Measurements from ENCODE around the gene BBX. TPM values are rescaled to one million over a fixed set of nuclear protein-coding genes. Genes with fewer than 3 reads are reported as not detected.

The BBX gene
- total RNA-seq, 4 donors from 2014 or later, result 54.3 to 104 (median 88.1) TPM

DNA sequence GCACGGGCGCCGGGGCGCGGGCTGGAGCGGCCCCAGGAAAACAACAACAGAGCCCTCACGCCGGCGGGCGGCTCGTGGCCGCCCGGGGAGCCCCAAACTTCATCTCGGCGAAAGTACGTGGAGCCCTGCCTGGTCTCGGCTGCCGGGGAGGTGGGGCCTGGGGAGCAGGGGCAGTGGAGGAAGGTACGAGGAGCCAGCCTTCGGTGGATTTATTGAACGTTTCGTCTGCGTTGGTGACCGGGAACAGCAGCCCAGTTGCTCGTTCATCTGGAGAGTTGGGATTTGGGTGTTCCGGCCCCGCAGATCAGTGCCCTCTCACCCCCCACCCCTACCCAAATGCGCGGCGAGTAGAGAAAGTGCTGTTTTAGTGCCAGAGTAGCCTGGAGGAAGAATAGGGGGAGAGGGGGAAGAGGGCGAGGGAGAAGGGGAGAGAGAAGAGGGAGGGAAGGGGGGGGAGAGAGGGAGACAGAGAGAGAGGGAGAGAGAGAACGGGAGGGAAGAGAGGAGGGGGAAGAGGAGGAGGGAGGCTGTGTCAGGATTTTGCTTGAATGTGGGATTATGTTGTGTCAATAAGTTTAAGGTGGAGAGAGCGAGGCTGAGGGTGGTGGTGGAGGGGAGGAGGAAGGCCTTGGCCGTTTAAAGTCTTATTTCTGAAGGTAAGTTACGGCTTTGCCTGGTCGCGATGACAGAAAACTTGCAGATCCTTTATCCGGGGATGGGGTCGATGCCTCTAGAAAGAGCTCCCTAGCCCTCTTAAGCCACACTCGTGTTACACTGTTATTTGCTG lies 970 bp downstream of the BBX start:
- H3K27ac ChIP-seq, result peak overlapping the region; percentile 88 to 98 (median 96)
- TF ChIP-seq, protein P1, sequence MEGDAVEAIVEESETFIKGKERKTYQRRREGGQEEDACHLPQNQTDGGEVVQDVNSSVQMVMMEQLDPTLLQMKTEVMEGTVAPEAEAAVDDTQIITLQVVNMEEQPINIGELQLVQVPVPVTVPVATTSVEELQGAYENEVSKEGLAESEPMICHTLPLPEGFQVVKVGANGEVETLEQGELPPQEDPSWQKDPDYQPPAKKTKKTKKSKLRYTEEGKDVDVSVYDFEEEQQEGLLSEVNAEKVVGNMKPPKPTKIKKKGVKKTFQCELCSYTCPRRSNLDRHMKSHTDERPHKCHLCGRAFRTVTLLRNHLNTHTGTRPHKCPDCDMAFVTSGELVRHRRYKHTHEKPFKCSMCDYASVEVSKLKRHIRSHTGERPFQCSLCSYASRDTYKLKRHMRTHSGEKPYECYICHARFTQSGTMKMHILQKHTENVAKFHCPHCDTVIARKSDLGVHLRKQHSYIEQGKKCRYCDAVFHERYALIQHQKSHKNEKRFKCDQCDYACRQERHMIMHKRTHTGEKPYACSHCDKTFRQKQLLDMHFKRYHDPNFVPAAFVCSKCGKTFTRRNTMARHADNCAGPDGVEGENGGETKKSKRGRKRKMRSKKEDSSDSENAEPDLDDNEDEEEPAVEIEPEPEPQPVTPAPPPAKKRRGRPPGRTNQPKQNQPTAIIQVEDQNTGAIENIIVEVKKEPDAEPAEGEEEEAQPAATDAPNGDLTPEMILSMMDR (IDR thresholded peaks at IDR 0.05), result no peak
- TF ChIP-seq EP300 (IDR thresholded peaks at IDR 0.05), result no peak
- no peak for TF ChIP-seq POLR2A (IDR thresholded peaks at IDR 0.05)
- WGBS, 2 donors, result 0% methylated on average over 18 to 27 of the region's 40 CpGs
- peak overlapping the region; percentile 66 to 91 (median 78) for H3K4me3 ChIP-seq
- H3K9me3 ChIP-seq, result no peaks in the 10 kb centered on the region
- DNase-seq (ENCODE audit: low spot score in 2 of 2), result peak; percentile 19 to 45
- H3K4me1 ChIP-seq, result peaks cover 0 to 11% (median 8%) of the 10 kb centered on the region in 4 donors
- no peaks in the 10 kb centered on the region for H3K27me3 ChIP-seq
- no peaks in the 10 kb centered on the region for H3K36me3 ChIP-seq

GRCh38 chr3:107524326-107524840 lies 1.6 kb downstream of the BBX start:
- Histone ChIP-seq H3K4me1 (peaks cover 0 to 11% (median 8%) of the 10 kb centered on the region in 4 donors), H3K9me3 (no peaks in the 10 kb centered on the region), H3K27me3 (no peaks in the 10 kb centered on the region), H3K27ac (peak overlapping the region; percentile 88 to 98 (median 96)), H3K4me3 (peak overlapping the region; percentile 66 to 91 (median 78)), H3K36me3 (no peaks in the 10 kb centered on the region)
- 1% methylated on average over 18 of the region's 18 CpGs for WGBS, 2 donors
- DNase-seq (ENCODE audit: low spot score in 2 of 2), result peak in 1 of 2 donors; percentile 31
- TF ChIP-seq, protein P1 (IDR thresholded peaks at IDR 0.05), result no peak
- TF ChIP-seq EP300 (IDR thresholded peaks at IDR 0.05), result no peak
- TF ChIP-seq POLR2A (IDR thresholded peaks at IDR 0.05), result no peak

- peak; percentile 39 to 56 for DNase-seq (ENCODE audit: low spot score in 2 of 2)
- whole genome bisulfite sequencing, 2 donors, result 0 to 1% methylated on average over 35 to 60 of the region's 70 CpGs
These were observed 2.3 kb downstream of the BBX start for GRCh38 chr3:107524841-107525643.

GRCh38 chr3:107525644-107526305 lies 3.0 kb downstream of the BBX start:
- Histone ChIP-seq H3K27me3 (no peaks in the 10 kb centered on the region), H3K4me1 (peaks cover 0 to 11% (median 8%) of the 10 kb centered on the region in 4 donors), H3K36me3 (no peaks in the 10 kb centered on the region), H3K27ac (peak overlapping the region; percentile 88 to 98 (median 96)), H3K4me3 (peak overlapping the region; percentile 66 to 91 (median 78)), H3K9me3 (no peaks in the 10 kb centered on the region)
- peak in 1 of 2 donors; percentile 8 for DNase-seq (ENCODE audit: low spot score in 2 of 2)
- TF ChIP-seq POLR2A (IDR thresholded peaks at IDR 0.05) (no peak), EP300 (IDR thresholded peaks at IDR 0.05) (no peak)
- TF ChIP-seq, protein P1 (IDR thresholded peaks at IDR 0.05), result no peak
- WGBS, 2 donors, result 3 to 6% methylated on average over 28 of the region's 28 CpGs

More at GRCh38 chr3:107524841-107525643, 2.3 kb downstream of the BBX start:
- Histone ChIP-seq H3K27ac (peak overlapping the region; percentile 88 to 98 (median 96)), H3K27me3 (no peaks in the 10 kb centered on the region), H3K9me3 (no peaks in the 10 kb centered on the region), H3K4me3 (peak overlapping the region; percentile 66 to 91 (median 78)), H3K4me1 (peaks cover 0 to 11% (median 8%) of the 10 kb centered on the region in 4 donors), H3K36me3 (no peaks in the 10 kb centered on the region)
- TF ChIP-seq, protein P1 (IDR thresholded peaks at IDR 0.05), result peak in 2 of 5 experiments; percentile 13 to 20
- peak in 1 of 2 donors; percentile 29 for TF ChIP-seq EP300 (IDR thresholded peaks at IDR 0.05)
- TF ChIP-seq POLR2A (IDR thresholded peaks at IDR 0.05), result peak in 1 of 2 donors; percentile 22
